Kidney epithelial cell (primary cell): Measurements from ENCODE around the gene ZNF507. TPM values are rescaled to one million over a fixed set of nuclear protein-coding genes. Genes with fewer than 3 reads are reported as not detected.
"Not testable (repeated sequence)": the region's sequence is repeated elsewhere in the genome, so short reads cannot be mapped to it uniquely, and the experiment has no call there.

Experiments used
- DNase-seq: peaks from one replicate; pipeline ENCODE4 v3.0.0-alpha.2; 2010; ENCODE audit warnings: low read depth
- H3K27me3 ChIP-seq: 2 replicates; pipeline ENCODE4 v1.6.0; 2011; ENCODE audit warnings: low read length; ENCODE audit not compliant: control insufficient read depth, insufficient read depth
- H3K36me3 ChIP-seq: 2 replicates; pipeline ENCODE4 v1.5.1; 2011; ENCODE audit warnings: low read length; ENCODE audit not compliant: control insufficient read depth, insufficient read depth
- H3K4me3 ChIP-seq: 2 replicates; pipeline ENCODE4 v1.5.1; 2011; ENCODE audit warnings: low read depth, mild to moderate bottlenecking, control low read depth, low read length
- total RNA-seq: library from RNA; depleted of rRNA; stranded (reverse); fragments of >200 nt; gene quantifications from 2 replicates; pipeline ENCODE4 v1.2.3, GENCODE V29; 2015
- TF ChIP-seq, protein P1 (sequence below): IDR thresholded peaks from 2 replicates; pipeline ENCODE4 v1.5.1; 2011; ENCODE audit warnings: mild to moderate bottlenecking, moderate library complexity, low read length, control low read depth, inconsistent platforms; ENCODE audit not compliant: insufficient read depth, poor library complexity, severe bottlenecking

The ZNF507 gene
- total RNA-seq, 1 donor from 2014 or later = 13.9 TPM

- TF ChIP-seq, protein P1, sequence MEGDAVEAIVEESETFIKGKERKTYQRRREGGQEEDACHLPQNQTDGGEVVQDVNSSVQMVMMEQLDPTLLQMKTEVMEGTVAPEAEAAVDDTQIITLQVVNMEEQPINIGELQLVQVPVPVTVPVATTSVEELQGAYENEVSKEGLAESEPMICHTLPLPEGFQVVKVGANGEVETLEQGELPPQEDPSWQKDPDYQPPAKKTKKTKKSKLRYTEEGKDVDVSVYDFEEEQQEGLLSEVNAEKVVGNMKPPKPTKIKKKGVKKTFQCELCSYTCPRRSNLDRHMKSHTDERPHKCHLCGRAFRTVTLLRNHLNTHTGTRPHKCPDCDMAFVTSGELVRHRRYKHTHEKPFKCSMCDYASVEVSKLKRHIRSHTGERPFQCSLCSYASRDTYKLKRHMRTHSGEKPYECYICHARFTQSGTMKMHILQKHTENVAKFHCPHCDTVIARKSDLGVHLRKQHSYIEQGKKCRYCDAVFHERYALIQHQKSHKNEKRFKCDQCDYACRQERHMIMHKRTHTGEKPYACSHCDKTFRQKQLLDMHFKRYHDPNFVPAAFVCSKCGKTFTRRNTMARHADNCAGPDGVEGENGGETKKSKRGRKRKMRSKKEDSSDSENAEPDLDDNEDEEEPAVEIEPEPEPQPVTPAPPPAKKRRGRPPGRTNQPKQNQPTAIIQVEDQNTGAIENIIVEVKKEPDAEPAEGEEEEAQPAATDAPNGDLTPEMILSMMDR = no peak
These were observed 70.3 kb downstream of the ZNF507 start for GRCh38 chr19:32415669-32416068.

DNA sequence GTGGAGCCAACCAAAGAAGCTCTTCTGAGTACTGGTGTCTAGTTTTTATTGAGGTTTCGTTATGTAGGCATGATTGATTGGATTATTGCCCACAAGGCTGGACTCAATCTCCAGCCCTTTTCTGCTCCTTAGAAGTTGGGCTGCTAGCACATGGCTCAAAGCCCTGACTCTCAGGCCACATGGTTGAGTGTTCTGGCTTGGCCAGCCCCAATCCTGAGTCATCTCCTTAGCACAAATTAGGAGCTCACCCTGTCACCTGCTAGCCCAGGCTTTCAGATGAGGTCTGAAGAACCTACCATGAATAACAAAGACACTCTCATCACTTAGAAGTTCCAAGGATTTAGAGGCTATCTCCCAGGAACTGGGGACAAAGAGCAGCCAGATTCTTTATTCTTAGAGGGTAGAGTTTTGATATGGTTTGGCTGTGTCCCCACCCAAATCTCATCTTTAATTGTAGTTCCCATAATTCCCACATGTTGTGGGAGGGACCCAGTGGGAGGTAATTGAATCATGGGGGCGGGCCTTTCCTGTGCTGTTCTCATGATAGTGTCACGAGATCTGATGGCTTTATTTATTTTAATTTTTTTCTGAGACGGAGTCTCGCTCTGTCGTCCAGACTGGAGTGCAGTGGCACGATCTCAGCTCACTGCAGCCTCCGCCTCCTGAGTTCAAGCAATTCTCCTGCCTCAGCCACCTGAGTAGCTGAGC is 71.5 kb downstream of the ZNF507 start:
- H3K27me3 ChIP-seq = no peaks in the 10 kb centered on the region
- TF ChIP-seq, protein P1 = no peak
- no peaks in the 10 kb centered on the region for H3K36me3 ChIP-seq
- no peak overlapping the region for H3K4me3 ChIP-seq
- no peak for DNase-seq

More at GRCh38 chr19:32415669-32416068, 70.3 kb downstream of the ZNF507 start:
- no peak for DNase-seq
- no peaks in the 10 kb centered on the region for H3K36me3 ChIP-seq
- H3K4me3 ChIP-seq = no peak overlapping the region
- H3K27me3 ChIP-seq = no peaks in the 10 kb centered on the region

GRCh38 chr19:32418155-32418554 is 72.7 kb downstream of the ZNF507 start:
- Histone ChIP-seq H3K27me3 (no peaks in the 10 kb centered on the region), H3K4me3 (no peak overlapping the region), H3K36me3 (no peaks in the 10 kb centered on the region)
- TF ChIP-seq, protein P1 = no peak
- no peak for DNase-seq

DNA sequence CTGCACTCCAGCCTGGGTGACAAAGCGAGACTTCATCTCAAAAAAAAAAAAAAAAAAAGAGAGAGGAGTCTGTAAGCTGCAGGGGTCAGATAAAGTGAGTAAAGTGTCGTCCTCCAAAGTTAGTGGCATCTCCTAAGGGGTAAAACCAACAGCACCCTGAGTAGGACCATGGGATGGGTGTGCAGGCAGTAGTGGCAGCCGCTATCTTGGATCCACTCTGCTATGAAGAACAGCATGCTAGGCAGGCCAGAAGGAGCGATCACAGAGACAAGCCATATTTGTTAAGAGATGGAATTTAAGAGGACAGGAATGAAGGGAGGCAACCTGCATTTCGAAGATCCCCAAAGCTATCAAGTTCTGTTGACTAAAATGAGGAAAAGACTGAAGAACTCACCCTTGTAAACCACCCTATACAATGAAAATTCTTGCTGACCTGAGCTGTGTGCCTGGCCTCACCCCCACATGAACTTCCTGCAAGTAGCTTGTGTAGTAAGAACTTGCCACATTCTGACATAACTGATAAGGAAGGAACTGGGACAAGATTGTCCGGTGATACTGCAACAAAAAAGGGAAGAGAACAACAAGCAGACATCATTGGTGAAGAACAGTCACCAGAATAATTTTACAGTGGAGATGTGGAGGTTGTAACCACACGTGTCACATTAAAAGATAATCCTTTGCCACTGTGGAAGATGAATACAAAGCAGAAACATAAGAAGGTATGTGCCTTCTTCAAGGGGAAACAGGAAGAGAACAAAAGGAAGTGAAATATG is 76.4 kb downstream of the ZNF507 start:
- Histone ChIP-seq H3K4me3 (no peak overlapping the region), H3K36me3 (no peaks in the 10 kb centered on the region), H3K27me3 (no peaks in the 10 kb centered on the region)
- no peak for DNase-seq
- TF ChIP-seq, protein P1 = no peak

GRCh38 chr19:32422435-32422834 is 77.0 kb downstream of the ZNF507 start:
- TF ChIP-seq, protein P1 = no peak
- Histone ChIP-seq H3K36me3 (no peaks in the 10 kb centered on the region), H3K4me3 (no peak overlapping the region), H3K27me3 (no peaks in the 10 kb centered on the region)
- DNase-seq = no peak

GRCh38 chr19:32423944-32424343 is 78.5 kb downstream of the ZNF507 start:
- H3K4me3 ChIP-seq, DNase-seq, H3K36me3 ChIP-seq, H3K27me3 ChIP-seq: not testable (repeated sequence)
